IMR-90 (cell line): ENCODE data around the gene KCNT2. TPM values are rescaled to one million over a fixed set of nuclear protein-coding genes. Genes with fewer than 3 reads are reported as not detected.
"Not testable (repeated sequence)": the region's sequence is repeated elsewhere in the genome, so short reads cannot be mapped to it uniquely, and the experiment has no call there.

Experiments used
- ATAC-seq: fragments of 200-7000 bp; cut with Tn5 transposase; 2 replicates; pipeline ENCODE4 v1.9.1; 2020; ENCODE audit warnings: low read depth, mild to moderate bottlenecking, moderate library complexity
- BruUV-seq: library from RNA; stranded (reverse); fragments of 400-500 nt; replicated peaks from 2 replicates; lab custom pipeline; 2021; lab: Mats Ljungman, UMichigan
- CTCF ChIA-PET: fragments of 300-600 bp; formaldehyde crosslinking; extraction: SDS; loops from one replicate; lab custom pipeline; 2021; ENCODE audit warnings: antibody characterized with exemption; lab: Yijun Ruan, JAX
- POLR2A ChIA-PET: fragments of 300-600 bp; sonication (Branson Sonifier 250); formaldehyde crosslinking; loops from one replicate; lab custom pipeline; 2022; ENCODE audit warnings: antibody characterized with exemption; ENCODE audit not compliant: unreplicated experiment; lab: Charles Lee
- DNase-seq: peaks from one replicate; pipeline ENCODE4 v3.0.0; 2013
- H2AFZ ChIP-seq: replicated peaks from 2 replicates; pipeline ENCODE3; 2013; ENCODE audit warnings: low read length, mild to moderate bottlenecking; ENCODE audit not compliant: poor library complexity
- H2AK5ac ChIP-seq: 2 replicates; pipeline ENCODE4 v1.6.1; 2013; ENCODE audit warnings: low read depth, low read length, inconsistent platforms
- H2AK9ac ChIP-seq: replicated peaks from 2 replicates; pipeline ENCODE3; 2013; ENCODE audit warnings: mild to moderate bottlenecking, low read depth, low read length, moderate library complexity; ENCODE audit not compliant: poor library complexity
- H2BK120ac ChIP-seq: 2 replicates; pipeline ENCODE4 v1.6.1; 2013; ENCODE audit warnings: low read depth, low read length, inconsistent platforms
- H2BK15ac ChIP-seq: 3 replicates; pipeline ENCODE4 v1.6.1; 2013; ENCODE audit warnings: low read depth, low read length, inconsistent platforms
- H2BK20ac ChIP-seq: 2 replicates; pipeline ENCODE4 v1.6.1; 2013; ENCODE audit warnings: low read depth, mild to moderate bottlenecking, inconsistent platforms, low read length, moderate library complexity
- H2BK5ac ChIP-seq: 2 replicates; pipeline ENCODE4 v1.6.1; 2013; ENCODE audit warnings: mild to moderate bottlenecking, low read depth, low read length, inconsistent platforms; ENCODE audit not compliant: poor library complexity, severe bottlenecking
- H3K14ac ChIP-seq: replicated peaks from 2 replicates; pipeline ENCODE4 v1.6.1; 2013; ENCODE audit warnings: low read depth, low read length, inconsistent platforms
- H3K18ac ChIP-seq: 2 replicates; pipeline ENCODE4 v1.6.1; 2013; ENCODE audit warnings: low read depth, low read length, control low read depth
- H3K23ac ChIP-seq: 2 replicates; pipeline ENCODE4 v1.6.1; 2013; ENCODE audit warnings: low read depth, low read length, inconsistent platforms
- H3K27ac ChIP-seq: 2 replicates; pipeline ENCODE4 v1.5.1; 2013; ENCODE audit warnings: mild to moderate bottlenecking, control low read depth, low read length; ENCODE audit not compliant: insufficient read depth
- H3K27me3 ChIP-seq: 2 replicates; pipeline ENCODE4 v1.6.1; 2013; ENCODE audit warnings: low read length; ENCODE audit not compliant: control insufficient read depth, insufficient read depth
- H3K36me3 ChIP-seq: 2 replicates; pipeline ENCODE4 v1.6.1; 2013; ENCODE audit warnings: low read length, mixed read lengths; ENCODE audit not compliant: control insufficient read depth, insufficient read depth
- H3K4ac ChIP-seq: 2 replicates; pipeline ENCODE4 v1.6.1; 2013; ENCODE audit warnings: low read depth, low read length, inconsistent platforms
- H3K4me1 ChIP-seq: 2 replicates; pipeline ENCODE4 v1.6.1; 2013; ENCODE audit warnings: low read length, mixed read lengths; ENCODE audit not compliant: control insufficient read depth, insufficient read depth
- H3K4me2 ChIP-seq: 2 replicates; pipeline ENCODE4 v1.6.1; 2013; ENCODE audit warnings: low read depth, mild to moderate bottlenecking, control low read depth, low read length, moderate library complexity
- H3K4me3 ChIP-seq: 2 replicates; pipeline ENCODE4 v1.5.1; 2013; ENCODE audit warnings: low read depth, mild to moderate bottlenecking, control low read depth, low read length, moderate library complexity; ENCODE audit not compliant: insufficient read depth
- H3K56ac ChIP-seq: 2 replicates; pipeline ENCODE4 v1.6.1; 2013; ENCODE audit warnings: low read length, inconsistent platforms; ENCODE audit not compliant: insufficient read depth; ENCODE audit errors: extremely low read depth
- H3K79me1 ChIP-seq, 2 experiments: 2 replicates each; pipeline ENCODE4 v1.6.1; 2013; ENCODE audit warnings: low read length in 2 of 2, inconsistent platforms in 1 of 2, low read depth in 1 of 2
- H3K9ac ChIP-seq: 2 replicates; pipeline ENCODE4 v1.6.1; 2013; ENCODE audit warnings: low read depth, low read length, control low read depth
- H3K9me1 ChIP-seq: 2 replicates; pipeline ENCODE4 v1.6.1; 2013; ENCODE audit warnings: low read length, inconsistent platforms; ENCODE audit not compliant: insufficient read depth
- H3K9me3 ChIP-seq: 2 replicates; pipeline ENCODE4 v1.6.1; 2013; ENCODE audit warnings: low read length; ENCODE audit not compliant: control insufficient read depth, insufficient read depth
- H4K20me1 ChIP-seq: 2 replicates; pipeline ENCODE4 v1.6.1; 2013; ENCODE audit warnings: low read length, inconsistent platforms; ENCODE audit not compliant: insufficient read depth
- H4K5ac ChIP-seq: 2 replicates; pipeline ENCODE4 v1.6.1; 2013; ENCODE audit warnings: mild to moderate bottlenecking, low read depth, low read length, control low read depth
- H4K8ac ChIP-seq, 2 experiments: 2 replicates each; pipeline ENCODE4 v1.6.1; 2013; ENCODE audit warnings: low read depth in 2 of 2, low read length in 2 of 2, control low read depth in 1 of 2, inconsistent platforms in 1 of 2
- H4K91ac ChIP-seq: 2 replicates; pipeline ENCODE4 v1.6.1; 2013; ENCODE audit warnings: low read depth, low read length, inconsistent platforms; ENCODE audit not compliant: insufficient read depth
- FOS ChIP-seq: fragments of 150-350 bp; IDR thresholded peaks from 2 replicates; pipeline ENCODE4 v1.6.1; 2016; ENCODE audit warnings: low read depth, low read length
- RAD21 ChIP-seq: IDR thresholded peaks from 2 replicates; pipeline ENCODE4 v1.6.1; 2012; ENCODE audit warnings: low read length, improper control_type of control experiment
- RCOR1 ChIP-seq: IDR thresholded peaks from 2 replicates; pipeline ENCODE4 v1.6.1; 2012; ENCODE audit warnings: mild to moderate bottlenecking, low read length, improper control_type of control experiment; ENCODE audit not compliant: insufficient replicate concordance
- WGBS, 2 experiments: methylation state at CpG; one replicate each; pipeline versions ENCODE4 v1.1.5 to v1.1.7; 2013; ENCODE audit warnings: missing lambda C conversion rate in 2 of 2; ENCODE audit not compliant: insufficient read length in 1 of 2; ENCODE audit errors: extremely low coverage in 2 of 2; 5-methylcytosine and 5-hydroxymethylcytosine counted together
- dilution Hi-C: fragments of 300-500 bp; cut with HindIII; formaldehyde crosslinking; loops from one replicate; pipeline ENCODE4 v1.14.3; 2018; ENCODE audit warnings: low sequenced_read_pairs; ENCODE audit not compliant: unreplicated experiment
- in situ Hi-C: fragments of 300-500 bp; cut with MboI; formaldehyde crosslinking; loops from 3 replicates; pipeline ENCODE4 v1.14.3; 2019; ENCODE audit warnings: low sequenced_read_pairs, inconsistent platforms, mixed read lengths
- intact Hi-C: fragments of 100-400 bp; cut with micrococcal nuclease; formaldehyde crosslinking; loops from 2 replicates; pipeline ENCODE4 v1.10.0; 2022
- polyA plus RNA-seq, 3 experiments: library from polyadenylated mRNA; depleted of rRNA; stranded (reverse); fragments of >200 nt; gene quantifications; 2 replicates each; pipeline ENCODE4 v1.2.3, GENCODE V29; 2012; ENCODE audit warnings: low replicate concordance in 1 of 3
- total RNA-seq: library from RNA; depleted of rRNA; stranded (reverse); fragments of >200 nt; gene quantifications from 2 replicates; pipeline ENCODE4 v1.2.3, GENCODE V29; 2012
- TF ChIP-seq, protein P1 (sequence below): fragments of 150-350 bp; IDR thresholded peaks from 2 replicates; pipeline ENCODE4 v1.6.1; 2016; ENCODE audit warnings: low read depth, mild to moderate bottlenecking, low read length, moderate library complexity, borderline replicate concordance

KCNT2 gene
- total and polyA plus RNA-seq, 2 of the 4 experiments (the other 2 are of a cell fraction) = 0.22 to 0.72 TPM

DNA sequence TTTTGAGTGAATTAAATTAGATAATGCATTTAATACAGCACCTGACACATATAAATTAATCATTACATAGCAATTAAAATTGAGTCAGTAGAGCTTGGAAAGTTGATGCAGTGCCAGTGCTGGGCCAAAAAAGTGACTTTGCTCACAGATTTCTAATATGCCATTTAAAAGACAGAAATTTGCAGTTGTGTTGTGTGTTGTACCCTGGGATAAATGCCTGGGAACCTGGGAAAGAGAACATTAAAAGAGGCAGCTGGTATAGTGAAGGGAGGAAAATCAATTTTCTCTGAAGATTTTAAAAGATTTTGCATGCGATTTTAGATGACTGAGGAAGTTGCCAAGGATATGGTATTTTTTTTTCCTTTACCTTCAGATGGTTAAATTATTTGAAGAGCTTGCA, 32.7 kb upstream of the KCNT2 start:
- H3K4ac ChIP-seq = no peak overlapping the region
- no peak overlapping the region for H4K8ac ChIP-seq
- no peak for ATAC-seq
- no peak overlapping the region for H2BK120ac ChIP-seq
- H2AFZ ChIP-seq = no peak overlapping the region
- TF ChIP-seq RCOR1 (no peak), RAD21 (no peak), FOS (no peak)
- TF ChIP-seq, protein P1, sequence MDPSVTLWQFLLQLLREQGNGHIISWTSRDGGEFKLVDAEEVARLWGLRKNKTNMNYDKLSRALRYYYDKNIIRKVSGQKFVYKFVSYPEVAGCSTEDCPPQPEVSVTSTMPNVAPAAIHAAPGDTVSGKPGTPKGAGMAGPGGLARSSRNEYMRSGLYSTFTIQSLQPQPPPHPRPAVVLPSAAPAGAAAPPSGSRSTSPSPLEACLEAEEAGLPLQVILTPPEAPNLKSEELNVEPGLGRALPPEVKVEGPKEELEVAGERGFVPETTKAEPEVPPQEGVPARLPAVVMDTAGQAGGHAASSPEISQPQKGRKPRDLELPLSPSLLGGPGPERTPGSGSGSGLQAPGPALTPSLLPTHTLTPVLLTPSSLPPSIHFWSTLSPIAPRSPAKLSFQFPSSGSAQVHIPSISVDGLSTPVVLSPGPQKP = no peak
- no peaks in the 10 kb centered on the region for H3K27me3 ChIP-seq
- H3K18ac ChIP-seq = no peak overlapping the region
- H4K91ac ChIP-seq = no peak overlapping the region
- no peak overlapping the region for H2AK9ac ChIP-seq
- no peak overlapping the region for H3K9ac ChIP-seq
- CTCF ChIA-PET = no interaction called here
- no peak overlapping the region for H3K4me3 ChIP-seq
- H2AK5ac ChIP-seq = no peak overlapping the region
- no peak overlapping the region for H2BK5ac ChIP-seq
- H3K23ac ChIP-seq = no peak overlapping the region
- no CpG with 5 or more reads among the region's 1 CpG for WGBS, 2 experiments
- dilution Hi-C loops = no loop called here
- no peaks in the 10 kb centered on the region for H3K4me1 ChIP-seq
- no peaks in the 10 kb centered on the region for H3K79me1 ChIP-seq
- no peaks in the 10 kb centered on the region for H3K36me3 ChIP-seq
- no peaks in the 10 kb centered on the region for H4K20me1 ChIP-seq
- H4K5ac ChIP-seq = no peak overlapping the region
- no peak overlapping the region for H3K56ac ChIP-seq
- H2BK15ac ChIP-seq = no peak overlapping the region
- DNase-seq = no peak
- no TSS peak for BruUV-seq
- no peaks in the 10 kb centered on the region for H3K9me3 ChIP-seq
- in situ Hi-C loops = no loop called here
- H2BK20ac ChIP-seq = no peak overlapping the region
- H3K14ac ChIP-seq = no peak overlapping the region
- POLR2A ChIA-PET = no interaction called here
- intact Hi-C loops = loop anchor here (2.0 kb wide), 1 partner anchor 68 kb away; no protein-coding TSS in a partner anchor
- H3K9me1 ChIP-seq = no peaks in the 10 kb centered on the region
- no peak overlapping the region for H3K4me2 ChIP-seq
- H3K27ac ChIP-seq = no peak overlapping the region

DNA sequence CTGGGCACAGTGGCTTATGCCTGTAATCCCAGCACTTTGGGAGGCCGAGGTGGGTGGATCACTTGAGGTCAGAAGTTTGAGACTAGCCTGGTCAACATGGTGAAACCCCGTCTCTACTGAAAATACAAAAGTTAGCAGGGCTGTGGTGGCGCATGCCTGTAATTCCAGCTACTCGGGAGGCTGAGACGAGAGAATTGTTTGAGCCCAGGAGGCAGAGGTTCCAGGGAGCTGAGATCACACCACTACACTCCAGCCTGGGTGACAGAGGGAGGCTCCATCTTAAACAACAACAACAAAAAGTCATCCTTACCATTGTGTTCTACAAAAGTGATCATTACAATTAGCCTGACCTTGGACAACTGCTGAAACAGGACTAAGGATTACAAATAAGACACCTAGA, 31.1 kb upstream of the KCNT2 start:
- H2BK15ac ChIP-seq, H4K8ac ChIP-seq, H2AFZ ChIP-seq, H3K4ac ChIP-seq, H4K91ac ChIP-seq, H2BK5ac ChIP-seq, DNase-seq, POLR2A ChIA-PET, H2BK120ac ChIP-seq, H3K56ac ChIP-seq, H2AK9ac ChIP-seq, H3K4me3 ChIP-seq, H3K9me3 ChIP-seq, intact Hi-C loops, H4K5ac ChIP-seq, H3K18ac ChIP-seq, dilution Hi-C loops, H3K4me2 ChIP-seq, H3K27me3 ChIP-seq, H3K4me1 ChIP-seq, H3K36me3 ChIP-seq, H3K14ac ChIP-seq, H3K23ac ChIP-seq, H4K20me1 ChIP-seq, H2BK20ac ChIP-seq, BruUV-seq, H3K9ac ChIP-seq, H3K27ac ChIP-seq, H3K9me1 ChIP-seq, ATAC-seq, CTCF ChIA-PET, H3K79me1 ChIP-seq, H2AK5ac ChIP-seq, in situ Hi-C loops: not testable (repeated sequence)
- no CpG with 5 or more reads among the region's 5 CpGs for WGBS, 2 experiments
